Ovary (tissue), 3 donors: ENCODE data around the gene NPHP4.

Experiments used
- EP300 ChIP-seq: sonication (generic); formaldehyde crosslinking; IDR thresholded peaks from one replicate; pipeline ENCODE4 v1.6.1; 2017; ENCODE audit warnings: antibody characterized with exemption
- POLR2A ChIP-seq: fragments of 450-650 bp; IDR thresholded peaks from one replicate; pipeline ENCODE4 v1.6.1; 2017; ENCODE audit warnings: antibody characterized with exemption, mild to moderate bottlenecking, moderate library complexity
- TF ChIP-seq, protein P1 (sequence below), 3 donors: fragments of 450-650 bp in 2 of 3; fragments of 200-600 bp in 1 of 3; IDR thresholded peaks; one replicate each; pipeline versions ENCODE4 v1.5.1 to v1.8.0; 2016 to 2022; ENCODE audit warnings: antibody characterized with exemption in 3 of 3, mild to moderate bottlenecking in 1 of 3
- donor health status: DM: no; HTN: no; CAD: no.

DNA sequence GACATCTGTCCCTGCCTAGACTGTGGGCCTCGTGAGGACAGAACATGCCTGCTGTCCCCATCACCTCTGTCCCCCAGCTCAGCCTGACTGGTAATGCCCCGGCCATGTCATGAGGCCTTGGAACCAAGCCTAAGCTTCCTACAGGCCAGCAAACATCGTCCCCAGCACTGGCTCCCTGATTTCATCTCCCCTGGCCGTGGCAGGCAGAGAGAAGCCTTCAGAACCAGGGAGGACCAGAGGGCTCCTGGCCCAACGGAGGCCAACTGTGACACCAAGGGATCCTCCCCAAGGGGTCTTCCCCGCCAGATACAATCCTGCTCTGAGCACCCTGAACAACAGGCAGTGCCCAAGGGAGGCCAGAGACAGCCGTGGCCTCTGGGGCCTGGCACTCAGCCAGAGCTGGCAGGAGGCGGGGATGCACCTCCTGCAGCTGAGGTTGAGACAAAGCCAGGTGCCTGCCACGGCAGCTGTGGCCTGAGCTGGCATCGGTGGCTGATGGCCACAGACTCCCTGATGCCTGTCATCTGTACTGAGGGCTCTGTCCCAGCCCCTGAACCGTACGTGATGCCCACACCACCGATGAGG lies 9.9 kb upstream of the NPHP4 start:
- TF ChIP-seq, protein P1, sequence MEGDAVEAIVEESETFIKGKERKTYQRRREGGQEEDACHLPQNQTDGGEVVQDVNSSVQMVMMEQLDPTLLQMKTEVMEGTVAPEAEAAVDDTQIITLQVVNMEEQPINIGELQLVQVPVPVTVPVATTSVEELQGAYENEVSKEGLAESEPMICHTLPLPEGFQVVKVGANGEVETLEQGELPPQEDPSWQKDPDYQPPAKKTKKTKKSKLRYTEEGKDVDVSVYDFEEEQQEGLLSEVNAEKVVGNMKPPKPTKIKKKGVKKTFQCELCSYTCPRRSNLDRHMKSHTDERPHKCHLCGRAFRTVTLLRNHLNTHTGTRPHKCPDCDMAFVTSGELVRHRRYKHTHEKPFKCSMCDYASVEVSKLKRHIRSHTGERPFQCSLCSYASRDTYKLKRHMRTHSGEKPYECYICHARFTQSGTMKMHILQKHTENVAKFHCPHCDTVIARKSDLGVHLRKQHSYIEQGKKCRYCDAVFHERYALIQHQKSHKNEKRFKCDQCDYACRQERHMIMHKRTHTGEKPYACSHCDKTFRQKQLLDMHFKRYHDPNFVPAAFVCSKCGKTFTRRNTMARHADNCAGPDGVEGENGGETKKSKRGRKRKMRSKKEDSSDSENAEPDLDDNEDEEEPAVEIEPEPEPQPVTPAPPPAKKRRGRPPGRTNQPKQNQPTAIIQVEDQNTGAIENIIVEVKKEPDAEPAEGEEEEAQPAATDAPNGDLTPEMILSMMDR (IDR thresholded peaks at IDR 0.05) = no peak
- no peak for TF ChIP-seq POLR2A
- no peak for TF ChIP-seq EP300
